Raji (cell line): ENCODE results near the gene UACA.

Source experiments
- POLR2A ChIP-seq: IDR thresholded peaks from 2 replicates; pipeline ENCODE4 v1.6.1; 2011; ENCODE audit warnings: low read depth, low read length, control low read depth; ENCODE audit not compliant: insufficient read depth

UACA gene

DNA sequence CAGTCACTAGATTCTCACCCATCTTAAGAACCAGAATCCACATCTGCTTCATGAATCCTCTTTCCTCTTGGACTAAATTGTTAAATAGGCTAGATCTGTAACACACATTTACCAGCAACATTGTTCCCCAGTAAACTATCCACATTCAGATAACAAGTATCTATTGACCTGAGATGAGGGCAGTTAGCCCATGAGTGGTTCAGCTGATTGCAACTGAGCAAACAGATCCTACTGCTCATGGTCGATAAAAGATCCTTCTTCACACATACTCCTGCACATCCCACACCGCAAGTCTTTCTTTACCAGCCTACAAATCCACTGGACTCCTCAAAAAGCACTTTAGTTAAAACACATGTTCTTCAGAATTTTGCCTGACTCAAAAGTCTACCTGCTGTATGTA lies 59.2 kb downstream of the UACA start:
- no peak for TF ChIP-seq POLR2A

GRCh38 chr15:70703096-70703878 lies 60.1 kb downstream of the UACA start:
- TF ChIP-seq POLR2A: no peak

GRCh38 chr15:70702584-70702983 lies 60.8 kb downstream of the UACA start:
- no peak for TF ChIP-seq POLR2A

DNA sequence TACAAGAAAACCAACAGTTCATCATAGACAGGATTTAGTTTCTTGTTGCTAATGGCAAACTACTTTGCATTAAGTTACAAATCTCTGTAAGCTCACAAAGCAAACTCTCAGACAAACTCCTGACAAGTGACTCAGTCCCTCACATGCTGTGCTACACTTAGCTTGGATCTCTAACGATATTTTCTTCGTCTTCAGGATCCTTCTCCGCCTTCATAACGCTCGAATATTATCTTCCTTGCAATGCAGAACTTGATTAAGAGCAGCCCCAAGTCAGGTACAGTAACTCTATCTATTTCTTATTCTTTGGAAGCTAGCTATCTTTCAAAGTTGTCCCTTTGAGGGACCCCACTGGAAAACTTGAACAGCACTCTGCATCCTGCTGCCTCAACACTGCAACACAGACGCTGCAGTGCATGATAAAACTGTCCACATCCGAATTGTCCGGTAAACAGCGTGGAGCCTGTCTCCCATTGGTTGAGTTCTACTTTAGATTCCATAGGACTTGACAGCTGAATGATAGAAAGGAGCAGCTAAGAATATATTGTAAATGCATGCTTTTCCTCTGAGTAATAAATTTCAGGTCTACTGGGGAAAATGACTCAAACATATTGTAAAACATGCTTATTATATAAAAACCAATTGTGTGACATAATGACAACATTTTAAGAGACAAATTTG lies 61.3 kb downstream of the UACA start:
- no peak for TF ChIP-seq POLR2A

GRCh38 chr15:70701171-70701570 lies 62.2 kb downstream of the UACA start:
- no peak for TF ChIP-seq POLR2A

GRCh38 chr15:70699890-70700289 lies 63.5 kb downstream of the UACA start:
- TF ChIP-seq POLR2A: no peak

- no peak for TF ChIP-seq POLR2A
These were observed 64.4 kb downstream of the UACA start for GRCh38 chr15:70698836-70699390.

DNA sequence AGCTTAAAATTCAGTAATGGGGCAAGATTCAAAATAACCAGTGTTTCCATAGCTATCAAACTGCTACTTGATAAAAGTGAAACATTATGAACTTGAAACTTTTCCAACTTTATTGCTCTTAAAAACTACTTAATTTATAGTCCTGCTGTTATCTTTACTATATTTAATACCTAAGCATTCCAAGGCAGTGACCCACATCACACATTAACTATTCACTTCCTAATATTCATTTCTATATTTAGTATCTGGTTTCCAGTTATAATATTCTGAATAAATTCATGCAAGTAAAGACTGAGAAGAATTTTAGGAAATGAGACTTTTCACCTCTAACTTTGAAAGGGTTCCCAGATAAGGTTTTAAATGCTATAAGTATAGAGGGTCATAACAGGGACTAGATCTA lies 64.9 kb downstream of the UACA start:
- no peak for TF ChIP-seq POLR2A

GRCh38 chr15:70690491-70691276 lies 72.7 kb downstream of the UACA start:
- TF ChIP-seq POLR2A: no peak

DNA sequence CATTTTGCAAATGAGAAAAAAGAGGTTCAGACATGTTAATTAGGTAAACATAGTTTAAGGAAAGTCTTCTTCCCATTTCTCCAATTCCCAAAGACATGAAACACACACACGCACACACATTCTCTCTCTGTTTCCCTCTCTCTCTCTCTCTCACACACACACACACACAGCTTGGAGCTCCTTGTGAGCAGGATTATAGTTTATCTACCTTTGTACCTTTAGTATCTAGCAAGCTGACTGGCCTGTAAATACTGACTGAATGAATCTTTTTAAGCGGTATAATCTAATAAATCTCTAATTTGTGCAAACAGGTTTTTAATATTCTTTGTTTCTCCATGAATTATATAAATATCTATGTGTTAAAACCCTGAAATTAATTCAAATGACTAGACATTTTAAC lies 73.3 kb downstream of the UACA start:
- TF ChIP-seq POLR2A: no peak

- no peak for TF ChIP-seq POLR2A
These were observed 75.9 kb downstream of the UACA start for GRCh38 chr15:70687482-70687881.

DNA sequence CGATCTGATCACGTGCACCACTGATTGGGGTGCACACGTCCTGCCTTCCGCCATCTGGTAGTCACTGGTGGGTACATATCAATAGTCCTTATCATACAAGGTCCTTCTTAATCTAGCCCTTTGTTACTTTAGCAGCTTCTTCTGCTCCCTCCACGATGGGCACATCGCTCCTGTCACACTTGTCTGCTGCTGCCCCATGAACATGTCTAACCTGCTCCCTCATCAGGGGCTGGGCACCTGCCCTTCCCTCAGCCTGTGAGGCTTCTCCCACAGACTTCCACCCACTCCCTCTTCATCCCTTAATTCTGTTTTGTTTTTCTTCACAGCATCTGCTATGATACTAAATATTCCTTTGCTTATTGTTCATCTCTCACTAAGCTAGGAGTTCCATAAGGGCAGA lies 82.5 kb downstream of the UACA start:
- no peak for TF ChIP-seq POLR2A

- TF ChIP-seq POLR2A: no peak
These were observed 83.5 kb downstream of the UACA start for GRCh38 chr15:70679919-70680231.

- no peak for TF ChIP-seq POLR2A
These were observed 91.3 kb downstream of the UACA start for GRCh38 chr15:70672081-70672480.

DNA sequence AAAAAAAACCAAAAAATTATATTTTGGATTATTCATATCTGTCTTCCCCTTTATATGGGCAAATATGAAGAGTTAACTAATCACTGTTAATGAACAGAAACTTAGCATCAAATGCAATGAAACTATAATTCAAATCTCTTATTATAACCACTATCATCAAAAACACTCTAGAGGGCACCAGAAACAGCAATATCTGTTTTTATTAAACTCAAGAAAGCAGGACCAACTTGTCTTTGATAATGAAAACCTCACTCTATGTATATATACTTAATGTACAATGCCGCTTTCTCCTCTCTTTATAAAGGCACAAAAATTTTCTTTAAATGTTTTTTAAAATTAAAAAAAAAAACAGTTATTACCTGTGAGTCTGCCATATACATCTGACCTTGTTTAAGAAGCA lies 92.7 kb downstream of the UACA start:
- TF ChIP-seq POLR2A: no peak
